ENCODE data around the gene MBTPS2. TPM values are rescaled to one million over a fixed set of nuclear protein-coding genes. Genes with fewer than 3 reads are reported as not detected.
"Not testable (repeated sequence)": the region's sequence is repeated elsewhere in the genome, so short reads cannot be mapped to it uniquely, and the experiment has no call there.

The MBTPS2 gene
- total and polyA plus RNA-seq, 9 of the 15 experiments (the other 6 are each of a cell fraction or from before 2014, with no cell fraction given) = 2.3 to 18.7 (median 4.0) TPM

- BruUV-seq (replicated peaks) = no TSS peak
- Histone ChIP-seq H3K9ac (ENCODE audit: insufficient read depth in 1 of 2, low read depth in 2 of 2, low read length in 2 of 2) (no peak overlapping the region), H3K36me3 (ENCODE audit: control insufficient read depth, insufficient read depth, low read length) (no peaks in the 10 kb centered on the region), H3K4me3 (no peak overlapping the region), H2AFZ (ENCODE audit: low read depth, low read length) (no peak overlapping the region), H3K4me2 (ENCODE audit: insufficient read depth, low read length) (no peak overlapping the region), H3K27ac (ENCODE audit: extremely low read depth, low read depth, low read length) (no peak overlapping the region), H3K79me2 (ENCODE audit: control insufficient read depth, insufficient read depth, low read length) (no peaks in the 10 kb centered on the region), H3K27me3 (ENCODE audit: control insufficient read depth in 2 of 2, insufficient read depth in 2 of 2, low read length in 2 of 2) (no peaks in the 10 kb centered on the region), H3K9me3 (replicated peaks; ENCODE audit: control insufficient read depth, insufficient read depth, low read depth, low read length) (no peaks in the 10 kb centered on the region), H3K9me1 (ENCODE audit: control insufficient read depth, insufficient read depth, low read length) (no peaks in the 10 kb centered on the region), H3K4me1 (replicated peaks in 1 of 2; ENCODE audit: control insufficient read depth in 2 of 2, insufficient read depth in 2 of 2, low read length in 2 of 2) (no peaks in the 10 kb centered on the region), H4K20me1 (replicated peaks; ENCODE audit: control insufficient read depth, insufficient read depth, low read length) (no peaks in the 10 kb centered on the region)
- ChIA-PET POLR2A (no interaction called here), CTCF (ENCODE audit: low intra/inter-chr PET ratio) (no interaction called here)
- ATAC-seq (no peak), DNase-seq (ENCODE audit: extremely low read depth in 1 of 4, low spot score in 3 of 4) (peak in 1 of 4 experiments; percentile 3), FAIRE-seq (no peak)
- in situ Hi-C loops (cut with MboI) (no loop called here), intact Hi-C loops (cut with micrococcal nuclease) (no loop called here)
- WGBS (ENCODE audit: insufficient coverage, low coverage, missing lambda C conversion rate) = 46% methylated on average over 3 of the region's 4 CpGs
- TF ChIP-seq RBM25 (IDR thresholded peaks at IDR 0.05; ENCODE audit: low read depth, low read length, severe bottlenecking) (no peak), SAP30 (IDR thresholded peaks at IDR 0.05; ENCODE audit: borderline replicate concordance, insufficient read depth, low read depth, low read length, poor library complexity, severe bottlenecking) (no peak), ZNF23 (CRISPR knock-in tag; IDR thresholded peaks at IDR 0.05) (no peak), POLR3G (IDR thresholded peaks at IDR 0.05; ENCODE audit: extremely low read depth, insufficient read length, insufficient replicate concordance) (no peak), ZNF3 (CRISPR knock-in tag; IDR thresholded peaks at IDR 0.05) (no peak), RCOR1 (IDR thresholded peaks at IDR 0.05; ENCODE audit: borderline replicate concordance in 1 of 2, low read depth in 2 of 2, low read length in 2 of 2) (no peak), ZC3H8 (IDR thresholded peaks at IDR 0.05) (no peak), ZNF655 (CRISPR knock-in tag; IDR thresholded peaks at IDR 0.05) (no peak), MEF2A (IDR thresholded peaks at IDR 0.05; ENCODE audit: control insufficient read depth, low read depth, low read length) (no peak)
Measured at GRCh38 chrX:21873063-21873775, 33.8 kb downstream of the MBTPS2 start.

- in situ Hi-C loops (cut with MboI); DNase-seq (ENCODE audit: extremely low read depth in 1 of 4, low spot score in 3 of 4); H3K27me3 ChIP-seq (ENCODE audit: control insufficient read depth in 2 of 2, insufficient read depth in 2 of 2, low read length in 2 of 2); H3K36me3 ChIP-seq (ENCODE audit: control insufficient read depth, insufficient read depth, low read length); H3K4me2 ChIP-seq (ENCODE audit: insufficient read depth, low read length); H3K27ac ChIP-seq (ENCODE audit: extremely low read depth, low read depth, low read length); H3K4me3 ChIP-seq; FAIRE-seq; H3K4me1 ChIP-seq (replicated peaks in 1 of 2; ENCODE audit: control insufficient read depth in 2 of 2, insufficient read depth in 2 of 2, low read length in 2 of 2); ATAC-seq; intact Hi-C loops (cut with micrococcal nuclease); H3K9me3 ChIP-seq (replicated peaks; ENCODE audit: control insufficient read depth, insufficient read depth, low read depth, low read length); H3K9ac ChIP-seq (ENCODE audit: insufficient read depth in 1 of 2, low read depth in 2 of 2, low read length in 2 of 2); CTCF ChIA-PET (ENCODE audit: low intra/inter-chr PET ratio); H3K79me2 ChIP-seq (ENCODE audit: control insufficient read depth, insufficient read depth, low read length); BruUV-seq (replicated peaks); H2AFZ ChIP-seq (ENCODE audit: low read depth, low read length); H3K9me1 ChIP-seq (ENCODE audit: control insufficient read depth, insufficient read depth, low read length); H4K20me1 ChIP-seq (replicated peaks; ENCODE audit: control insufficient read depth, insufficient read depth, low read length): not testable (repeated sequence)
- WGBS (ENCODE audit: insufficient coverage, low coverage, missing lambda C conversion rate) = 40% methylated on average over 1 of the region's 3 CpGs
- POLR2A ChIA-PET = interaction anchor here (0.8 kb wide), 1 partner anchor 15 kb away, joined by 3 read pairs; no protein-coding TSS in a partner anchor
Measured at GRCh38 chrX:21874182-21874581, 34.8 kb downstream of the MBTPS2 start.

All from K562 (cell line).